GM10248 (cell line): ENCODE data around the gene SYT2.
"Not testable (repeated sequence)": the region's sequence is repeated elsewhere in the genome, so short reads cannot be mapped to it uniquely, and the experiment has no call there.

Experiments
- CTCF ChIA-PET: fragments of 300-600 bp; sonication (Branson Sonifier 250); formaldehyde crosslinking; extraction: SDS; loops from one replicate; lab custom pipeline; 2021; ENCODE audit warnings: antibody characterized with exemption; lab: Yijun Ruan, JAX
- POLR2A ChIA-PET: fragments of 350-650 bp; sonication (Branson Sonifier 250); formaldehyde crosslinking; extraction: SDS; loops from one replicate; lab custom pipeline; 2020; ENCODE audit warnings: antibody characterized with exemption; lab: Yijun Ruan, JAX
- DNase-seq: peaks from one replicate; pipeline ENCODE4 v3.0.0; 2012; ENCODE audit errors: extremely low spot score
- CTCF ChIP-seq: IDR thresholded peaks from 2 replicates; pipeline ENCODE4 v1.5.1; 2012; ENCODE audit warnings: mild to moderate bottlenecking, low read depth; ENCODE audit errors: extremely low read depth, missing control alignments, control extremely low read depth

SYT2 gene

GRCh38 chr1:202632241-202632640 is 78.0 kb downstream of the SYT2 start:
- no peak for TF ChIP-seq CTCF
- ChIA-PET CTCF (no interaction called here), POLR2A (interaction anchor here (0.6 kb wide), 1 partner anchor 291 kb away, joined by 6 read pairs; the partner anchor contains the start of gene UBE2T)
- DNase-seq: no peak

GRCh38 chr1:202631076-202631923 is 79.0 kb downstream of the SYT2 start:
- DNase-seq: no peak
- POLR2A ChIA-PET: no interaction called here
- CTCF ChIA-PET: no interaction called here
- TF ChIP-seq CTCF: no peak

- POLR2A ChIA-PET: no interaction called here
- DNase-seq: no peak
- CTCF ChIA-PET: no interaction called here
Observed at GRCh38 chr1:202630541-202630940, 79.7 kb downstream of the SYT2 start.

GRCh38 chr1:202630096-202630495 is 80.2 kb downstream of the SYT2 start:
- POLR2A ChIA-PET, CTCF ChIA-PET, DNase-seq: not testable (repeated sequence)

More at GRCh38 chr1:202630541-202630940, 79.7 kb downstream of the SYT2 start:
- TF ChIP-seq CTCF: no peak

- CTCF ChIA-PET: interaction anchor here (0.7 to 1.7 kb wide), 3 partner anchors 13 to 165 kb away, joined by 3 to 4 read pairs (median 3); no protein-coding TSS in a partner anchor
- POLR2A ChIA-PET, DNase-seq: not testable (repeated sequence)
Observed at GRCh38 chr1:202629257-202629811, 80.9 kb downstream of the SYT2 start.

- no peak for TF ChIP-seq CTCF
- POLR2A ChIA-PET: no interaction called here
- no peak for DNase-seq
- CTCF ChIA-PET: interaction anchor here (0.8 to 1.7 kb wide), 5 partner anchors 13 to 165 kb away, joined by 3 to 4 read pairs (median 4); no protein-coding TSS in a partner anchor
Observed at GRCh38 chr1:202628646-202629215, 81.5 kb downstream of the SYT2 start.

GRCh38 chr1:202627841-202628565 is 82.3 kb downstream of the SYT2 start:
- CTCF ChIA-PET: interaction anchor here (1.2 to 1.7 kb wide), 4 partner anchors 14 to 127 kb away, joined by 4 read pairs; no protein-coding TSS in a partner anchor

GRCh38 chr1:202627036-202627435 is 83.2 kb downstream of the SYT2 start:
- CTCF ChIA-PET: interaction anchor here (1.2 to 2.3 kb wide), 6 partner anchors 11 to 163 kb away, joined by 4 to 9 read pairs (median 4); no protein-coding TSS in a partner anchor
- POLR2A ChIA-PET, DNase-seq: not testable (repeated sequence)

More at GRCh38 chr1:202627841-202628565, 82.3 kb downstream of the SYT2 start:
- POLR2A ChIA-PET: no interaction called here
- no peak for TF ChIP-seq CTCF
- DNase-seq: no peak
